Measurements from ENCODE around the gene NHS.

DNA sequence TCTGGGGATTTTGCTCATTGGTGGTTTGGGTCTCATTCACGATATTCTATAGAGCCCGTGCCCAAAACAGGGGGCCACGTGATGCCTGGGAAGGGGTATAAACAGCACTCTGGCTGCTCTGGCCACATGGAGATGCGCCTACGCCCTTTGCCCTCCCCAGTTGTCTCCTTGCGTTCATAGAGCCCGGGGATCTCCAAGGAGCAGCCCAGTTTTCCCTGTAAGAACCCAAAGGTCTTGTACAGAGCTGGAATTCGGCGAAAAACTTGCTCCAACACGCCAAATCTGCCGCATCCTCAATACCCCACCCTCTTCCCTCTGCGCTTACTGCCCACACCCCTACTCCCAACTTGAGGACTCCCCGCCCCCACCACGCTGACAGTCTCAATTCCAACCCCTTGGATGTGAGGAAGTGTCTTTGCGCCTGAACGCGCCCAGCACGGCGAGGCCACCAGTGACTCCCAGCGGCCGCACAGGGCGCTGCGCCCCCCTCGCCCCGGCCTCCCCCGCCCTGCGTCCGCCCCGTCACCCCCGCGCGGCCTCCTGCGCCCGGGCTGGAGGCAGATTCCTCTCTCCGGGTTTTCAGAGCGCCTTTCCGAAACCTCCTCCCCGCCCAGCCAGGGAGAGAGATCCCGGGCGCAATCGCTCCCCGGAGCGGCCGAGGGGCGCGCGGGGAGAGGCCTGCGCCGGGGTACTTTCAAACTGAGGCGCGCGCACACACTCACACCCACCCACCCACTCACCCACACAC lies at the start of gene NHS:
- TF ChIP-seq, protein P1, sequence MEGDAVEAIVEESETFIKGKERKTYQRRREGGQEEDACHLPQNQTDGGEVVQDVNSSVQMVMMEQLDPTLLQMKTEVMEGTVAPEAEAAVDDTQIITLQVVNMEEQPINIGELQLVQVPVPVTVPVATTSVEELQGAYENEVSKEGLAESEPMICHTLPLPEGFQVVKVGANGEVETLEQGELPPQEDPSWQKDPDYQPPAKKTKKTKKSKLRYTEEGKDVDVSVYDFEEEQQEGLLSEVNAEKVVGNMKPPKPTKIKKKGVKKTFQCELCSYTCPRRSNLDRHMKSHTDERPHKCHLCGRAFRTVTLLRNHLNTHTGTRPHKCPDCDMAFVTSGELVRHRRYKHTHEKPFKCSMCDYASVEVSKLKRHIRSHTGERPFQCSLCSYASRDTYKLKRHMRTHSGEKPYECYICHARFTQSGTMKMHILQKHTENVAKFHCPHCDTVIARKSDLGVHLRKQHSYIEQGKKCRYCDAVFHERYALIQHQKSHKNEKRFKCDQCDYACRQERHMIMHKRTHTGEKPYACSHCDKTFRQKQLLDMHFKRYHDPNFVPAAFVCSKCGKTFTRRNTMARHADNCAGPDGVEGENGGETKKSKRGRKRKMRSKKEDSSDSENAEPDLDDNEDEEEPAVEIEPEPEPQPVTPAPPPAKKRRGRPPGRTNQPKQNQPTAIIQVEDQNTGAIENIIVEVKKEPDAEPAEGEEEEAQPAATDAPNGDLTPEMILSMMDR (IDR thresholded peaks at IDR 0.05; ENCODE audit: low read length) = no peak
- TF ChIP-seq EZH2 (optimal IDR thresholded peaks at IDR 0.05; ENCODE audit: low read depth, low read length) = no peak
